ENCODE data around the gene ATG5. TPM values are rescaled to one million over a fixed set of nuclear protein-coding genes. Genes with fewer than 3 reads are reported as not detected.

Gene ATG5
- polyA plus RNA-seq (ENCODE audit: insufficient read length) = 54.2 TPM
- long read RNA-seq, donor 1, transcript ATG5-204 (8 exons, 3,216 nt) = major isoform, 11 of 16 reads
- long read RNA-seq, donor 1, partial matches to known transcripts = 0 of 16 reads
- long read RNA-seq, donor 1, other reads (novel, unspliced or antisense) = 0 of 16 reads
- long read RNA-seq, donor 2, transcript ATG5-204 (8 exons, 3,216 nt) = major isoform, 9 of 13 reads
- long read RNA-seq, donor 2, partial matches to known transcripts = 0 of 13 reads
- long read RNA-seq, donor 2, other reads (novel, unspliced or antisense) = 0 of 13 reads
- long read RNA-seq, donor 3, transcript ATG5-204 (8 exons, 3,216 nt) = major isoform, 6 of 7 reads
- long read RNA-seq, donor 3, partial matches to known transcripts = 0 of 7 reads
- long read RNA-seq, donor 3, other reads (novel, unspliced or antisense) = 0 of 7 reads
- long read RNA-seq, donor 4, partial matches to known transcripts = 0 of 1 reads
- long read RNA-seq, donor 4, other reads (novel, unspliced or antisense) = 0 of 1 reads
- long read RNA-seq, donor 5, transcript ATG5-204 (8 exons, 3,216 nt) = major isoform, 12 of 17 reads
- long read RNA-seq, donor 5, partial matches to known transcripts = 0 of 17 reads
- long read RNA-seq, donor 5, other reads (novel, unspliced or antisense) = 0 of 17 reads
- long read RNA-seq, donor 6, transcript ATG5-204 (8 exons, 3,216 nt) = major isoform, 5 of 8 reads
- long read RNA-seq, donor 6, partial matches to known transcripts = 0 of 8 reads
- long read RNA-seq, donor 6, other reads (novel, unspliced or antisense) = 0 of 8 reads
- long read RNA-seq, donor 7, transcript ATG5-204 (8 exons, 3,216 nt) = major isoform, 11 of 15 reads
- long read RNA-seq, donor 7, partial matches to known transcripts = 0 of 15 reads
- long read RNA-seq, donor 7, other reads (novel, unspliced or antisense) = 0 of 15 reads
- long read RNA-seq, donor 8, transcript ATG5-204 (8 exons, 3,216 nt) = major isoform, 8 of 9 reads
- long read RNA-seq, donor 8, partial matches to known transcripts = 0 of 9 reads
- long read RNA-seq, donor 8, other reads (novel, unspliced or antisense) = 0 of 9 reads

DNA sequence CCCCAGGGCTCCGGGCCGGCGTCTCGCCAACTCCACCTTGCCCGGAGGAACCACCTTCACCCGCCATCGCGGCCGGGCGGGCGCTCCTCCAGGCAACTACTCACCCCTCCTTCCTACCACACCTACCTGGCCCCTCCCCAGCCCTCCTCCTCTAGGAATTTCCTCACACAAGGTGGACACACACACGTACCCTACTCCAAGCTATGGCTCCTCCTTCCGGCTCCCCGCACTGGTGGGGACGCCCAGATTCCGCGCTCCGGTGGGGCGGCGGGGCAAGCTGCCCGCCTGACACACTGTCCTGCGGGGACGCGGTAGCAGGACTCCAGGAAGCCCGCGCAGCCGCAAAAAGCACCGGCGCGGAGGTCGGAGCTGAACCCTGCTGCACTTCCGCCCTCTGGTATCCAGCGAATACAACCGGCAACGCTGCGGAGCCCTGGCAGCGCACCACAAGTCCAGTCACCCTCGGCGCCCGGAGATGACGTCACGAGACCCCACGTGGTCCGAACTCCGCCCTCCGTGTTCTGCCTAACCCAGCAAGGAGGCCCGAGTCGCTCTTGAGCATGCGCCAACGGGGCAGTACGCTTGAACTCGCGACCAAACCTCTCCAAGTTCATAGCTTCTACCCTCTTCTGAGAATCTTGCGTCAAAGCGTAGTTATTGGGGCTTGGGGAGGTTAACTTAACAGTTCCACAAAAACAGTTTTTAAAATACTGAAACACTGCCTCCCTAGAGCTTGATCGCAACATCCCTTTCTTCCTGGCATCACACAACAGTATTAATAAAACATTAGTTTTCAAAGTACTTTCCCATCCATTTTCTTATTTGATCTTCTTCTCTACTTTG lies at the start of gene ATG5:
TSS of gene ATG5 (minus strand) at position 425 of the 843 bp plus-strand sequence. CDS start 9,552 bp downstream, outside the sequence.
- DNase-seq = peak; percentile 98

DNA sequence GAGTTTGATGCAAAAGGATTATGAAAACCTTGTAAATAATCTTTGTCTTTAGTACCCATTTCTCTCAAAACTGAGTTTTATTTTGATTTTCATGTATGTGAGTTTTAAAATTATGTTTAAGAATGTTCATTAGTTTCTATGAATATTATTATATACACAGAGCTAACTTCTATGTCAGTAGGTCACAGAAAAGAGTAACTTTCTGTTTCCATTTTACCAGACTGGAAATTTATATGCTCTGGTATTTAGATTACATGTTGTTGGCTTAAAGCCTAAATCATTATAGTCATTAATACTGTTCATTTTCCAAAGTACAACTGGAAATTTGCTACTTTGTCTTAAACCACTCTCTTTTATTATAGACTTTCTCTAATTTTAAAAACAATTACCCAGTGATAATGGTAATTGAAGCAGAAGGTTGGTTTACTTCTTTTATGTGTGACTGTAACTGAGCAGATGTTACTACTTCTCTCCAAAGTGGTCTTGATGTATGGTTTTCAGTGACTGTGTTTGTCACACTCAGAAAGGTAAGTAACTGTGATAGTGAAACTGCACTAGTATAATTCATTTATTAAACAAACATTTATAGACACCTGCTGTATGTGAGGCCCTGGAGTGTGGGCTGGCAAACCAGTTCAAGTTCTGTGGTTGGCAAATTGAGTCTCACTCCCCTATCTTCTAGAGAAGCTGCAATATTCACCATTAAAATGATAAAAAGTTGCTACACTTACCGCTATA lies 48.1 kb upstream of the ATG5 start:
- no peak for DNase-seq

DNA sequence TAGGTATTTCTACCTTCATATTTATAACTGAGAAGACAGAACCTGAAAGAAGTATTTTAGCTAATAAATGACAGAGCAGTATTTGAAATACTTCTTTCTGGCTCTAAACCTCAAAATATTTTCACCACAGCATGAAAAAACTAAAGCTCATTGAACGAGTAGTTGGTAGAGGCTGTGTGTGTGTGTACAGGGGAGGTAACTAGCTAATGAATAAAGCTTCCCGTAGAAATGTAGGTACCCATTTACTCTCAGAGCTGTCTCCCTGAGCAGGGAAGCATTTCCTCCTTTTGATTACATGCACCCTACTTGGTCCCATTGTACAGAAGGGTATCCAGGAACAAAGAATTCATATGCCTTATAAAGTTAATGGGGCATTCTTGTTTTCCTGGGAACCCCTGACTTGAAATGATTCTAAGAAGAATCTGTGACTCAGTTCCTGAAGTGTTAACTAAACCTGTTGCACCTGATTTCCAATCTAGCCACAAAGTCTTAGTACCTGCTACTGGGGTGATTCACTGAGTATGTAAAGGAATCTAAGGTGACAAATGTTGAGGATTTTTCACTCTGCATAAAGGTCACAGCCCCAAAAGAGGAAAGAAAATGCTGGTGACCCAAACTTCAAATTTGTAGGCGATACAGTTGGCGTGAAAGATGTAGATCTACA lies 47.4 kb upstream of the ATG5 start:
- DNase-seq = no peak

DNA sequence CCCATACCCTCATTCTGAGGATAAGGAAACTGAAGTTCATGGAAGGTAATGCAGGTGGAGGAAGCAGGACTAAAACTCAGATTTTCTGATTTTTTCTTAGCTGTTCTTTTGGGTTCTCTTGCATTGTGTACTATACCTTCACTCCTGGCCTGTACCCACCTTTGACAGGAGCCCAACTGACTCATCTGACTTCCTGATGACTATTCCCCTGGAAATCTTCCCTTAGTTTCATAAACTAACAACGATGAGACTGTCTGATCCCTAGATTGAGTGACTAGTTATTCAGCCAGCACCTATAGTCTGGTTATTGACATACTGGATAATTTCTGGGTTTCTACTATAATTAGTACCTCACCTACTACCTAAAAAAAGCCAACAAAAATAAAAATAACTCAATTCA lies 45.1 kb upstream of the ATG5 start:
- DNase-seq = no peak

- DNase-seq = no peak
Observed at GRCh38 chr6:106369739-106370138, 44.2 kb upstream of the ATG5 start.

- DNase-seq = no peak
Observed at GRCh38 chr6:106363401-106364138, 38.0 kb upstream of the ATG5 start.

- peak; percentile 13 for DNase-seq
Observed at GRCh38 chr6:106360989-106361430, 35.5 kb upstream of the ATG5 start.

DNA sequence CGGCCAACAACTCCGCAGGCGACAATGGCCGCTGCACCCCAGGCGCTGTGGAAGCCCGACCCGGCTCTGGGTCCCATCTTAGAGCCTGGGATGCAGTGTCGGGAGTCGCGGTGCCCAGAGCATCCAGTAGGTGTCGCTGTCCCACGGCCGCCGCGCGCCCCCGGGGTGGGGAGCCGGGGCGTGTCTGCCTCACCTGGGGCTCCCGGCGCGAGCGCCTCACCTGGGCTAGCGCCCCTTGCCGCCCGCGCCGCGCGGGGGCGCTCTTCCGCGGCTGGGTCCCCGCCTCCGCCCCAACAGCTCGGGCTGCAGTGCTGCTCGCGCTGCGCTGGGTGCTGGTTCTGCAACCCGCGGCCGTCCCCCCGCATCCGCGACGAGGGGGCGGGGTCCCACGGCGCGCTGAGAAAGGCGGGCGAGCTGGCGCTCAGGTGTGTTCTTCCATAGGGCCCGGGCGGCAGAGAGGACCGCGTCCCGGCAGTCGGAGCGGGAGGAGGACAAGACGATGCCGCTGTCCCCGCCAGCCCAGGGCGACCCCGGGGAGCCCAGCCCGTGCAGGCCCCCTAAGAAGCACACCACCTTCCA lies 34.9 kb upstream of the ATG5 start, which contains the start of gene CRYBG1:
TSS of gene CRYBG1 (plus strand) at position 308 of the 579 bp plus-strand sequence. CDS start at position 500, 192 bp downstream.
- peak; percentile 63 for DNase-seq

GRCh38 chr6:106359959-106360409 lies 34.4 kb upstream of the ATG5 start:
- no peak for DNase-seq

DNA sequence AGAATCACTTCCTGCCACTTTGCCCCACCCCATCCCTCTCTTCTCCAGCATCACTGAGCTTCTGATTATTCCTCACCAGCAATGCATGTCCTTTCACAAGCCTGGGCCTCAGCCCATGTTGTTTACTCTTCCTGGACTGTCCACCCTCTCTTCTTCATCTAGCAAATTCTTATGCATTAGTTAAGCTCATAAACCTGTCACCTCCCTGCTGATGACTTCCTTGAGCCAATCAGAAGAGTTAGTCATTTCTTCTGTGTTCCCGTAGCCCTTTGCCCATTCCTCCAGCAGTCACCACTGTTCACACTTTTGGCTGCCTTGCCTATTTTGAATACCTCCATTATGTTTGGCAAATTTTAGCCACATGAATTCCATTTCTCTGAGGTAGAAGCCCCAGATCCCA lies 30.8 kb upstream of the ATG5 start:
- no peak for DNase-seq

- no peak for DNase-seq
Observed at GRCh38 chr6:106347219-106347618, 21.7 kb upstream of the ATG5 start.

- DNase-seq = peak; percentile 49
Observed at GRCh38 chr6:106339334-106340029, 13.9 kb upstream of the ATG5 start.

- DNase-seq = peak; percentile 37
Observed at GRCh38 chr6:106334646-106335448, 9.3 kb upstream of the ATG5 start.

GRCh38 chr6:106324726-106325335 lies 729 bp downstream of the ATG5 start:
- peak; percentile 3 for DNase-seq

GRCh38 chr6:106321940-106322339 lies 3.6 kb downstream of the ATG5 start:
- DNase-seq = no peak

DNA sequence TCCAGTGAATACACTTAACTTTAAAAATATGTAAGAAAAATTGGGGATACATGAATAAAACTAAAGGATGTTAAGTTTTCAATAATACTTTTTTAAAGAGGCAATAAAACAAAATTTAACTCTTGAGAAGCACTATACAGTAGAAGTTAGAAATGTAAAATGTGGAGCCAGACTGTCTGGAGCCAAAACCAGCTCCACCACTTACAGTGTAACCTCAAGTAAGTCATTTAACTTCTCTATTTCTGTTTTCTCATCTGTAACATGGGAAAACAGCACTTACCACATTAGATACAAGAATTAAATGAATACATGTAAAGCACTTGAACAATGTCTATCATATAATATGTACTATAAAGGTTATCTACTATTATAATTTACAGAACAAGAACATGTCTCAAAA lies 6.7 kb downstream of the ATG5 start:
- DNase-seq = no peak

DNA sequence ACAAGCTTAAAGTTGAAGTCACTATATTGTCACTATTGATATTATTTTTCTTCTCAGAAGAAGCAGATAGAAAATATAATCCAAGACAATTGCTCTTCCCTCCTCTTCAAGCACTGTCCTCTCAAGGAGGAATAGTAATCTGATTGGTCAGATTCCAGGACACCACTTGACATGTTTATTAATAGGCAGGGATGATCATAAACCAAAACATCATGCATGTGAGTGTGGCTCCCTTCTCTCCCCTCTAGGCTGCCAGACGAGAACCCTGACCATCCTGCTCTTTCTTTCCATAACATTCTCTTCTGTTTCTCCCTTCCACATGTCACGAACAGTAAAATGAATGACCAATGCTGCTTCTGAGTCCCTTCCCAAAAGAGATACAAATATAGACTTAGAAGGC lies 7.5 kb downstream of the ATG5 start:
- no peak for DNase-seq
